Psoas muscle (tissue), 8 donors: ENCODE measurements around the gene UTP3. TPM values are rescaled to one million over a fixed set of nuclear protein-coding genes. Genes with fewer than 3 reads are reported as not detected.
"Not testable (repeated sequence)": the region's sequence is repeated elsewhere in the genome, so short reads cannot be mapped to it uniquely, and the experiment has no call there.

Source experiments
- ATAC-seq, 4 donors: fragments of 200-7000 bp; cut with Tn5 transposase; one replicate each; pipeline ENCODE4 v1.9.1; 2020; ENCODE audit warnings: moderate library complexity in 3 of 4, mild to moderate bottlenecking in 2 of 4
- DNase-seq, 2 donors: peaks; one replicate each; pipeline ENCODE4 v3.0.0-alpha.2; 2020
- H3K27ac ChIP-seq: fragments of 200-600 bp; one replicate; pipeline ENCODE4 v1.8.0; 2022
- H3K27me3 ChIP-seq, 3 donors: fragments of 200-600 bp in 1 of 3; one replicate each; pipeline versions ENCODE4 v1.6.1 to v1.8.0; 2013 to 2022; ENCODE audit warnings: low read length in 2 of 3, mild to moderate bottlenecking in 2 of 3, moderate library complexity in 1 of 3; ENCODE audit not compliant: insufficient read depth in 3 of 3
- H3K36me3 ChIP-seq, 2 donors: fragments of 200-600 bp in 1 of 2; one replicate each; pipeline versions ENCODE4 v1.6.1 to v1.8.0; 2013 to 2022; ENCODE audit warnings: low read depth in 1 of 2, mild to moderate bottlenecking in 1 of 2, moderate library complexity in 1 of 2; ENCODE audit not compliant: insufficient read depth in 1 of 2
- H3K4me1 ChIP-seq: fragments of 200-600 bp; one replicate; pipeline ENCODE4 v1.8.0; 2022
- H3K4me3 ChIP-seq: fragments of 200-600 bp; one replicate; pipeline ENCODE4 v1.8.0; 2022; ENCODE audit warnings: mild to moderate bottlenecking
- H3K9me3 ChIP-seq: fragments of 200-600 bp; one replicate; pipeline ENCODE4 v1.8.0; 2022
- WGBS, 3 donors: extraction: QIAGEN DNeasy Blood & Tissue Kit; methylation state at CpG; one replicate each; pipeline versions ENCODE4 v1.1.6 to v1.1.7; 2013; 5-methylcytosine and 5-hydroxymethylcytosine counted together
- intact Hi-C, 2 donors: fragments of 100-400 bp; cut with DNase I; formaldehyde crosslinking; loops; one replicate each; pipeline versions ENCODE4 v1.11.0 to v1.14.2; 2022
- long read RNA-seq, 2 donors: library from polyadenylated mRNA; unstranded; transcript quantifications; one replicate each; pipeline ENCODE4 v2.0.0, GENCODE V29; 2021
- polyA plus RNA-seq, 3 donors: library from polyadenylated mRNA; stranded (reverse); fragments of 200-250 nt; gene quantifications; one replicate each; pipeline ENCODE4 v1.2.3, GENCODE V29; 2013
- total RNA-seq, 4 donors: library from RNA; stranded (reverse); fragmentation: NEBNext Ultra II Directional in 2 of 4; extraction: Animal tissue kit (Norgen Biotek cat#: 25700) in 2 of 4; gene quantifications; one replicate each; pipeline versions ENCODE4 v1.2.1 to v1.2.4, GENCODE V29; 2021 to 2023
- TF ChIP-seq, protein P1 (sequence below): fragments of 200-600 bp; IDR thresholded peaks from one replicate; pipeline ENCODE4 v1.8.0; 2022; ENCODE audit warnings: antibody characterized with exemption
- donor health status: healthy with polysubstance abuse.
- donor health status: DM: no; HTN: no; CAD: no; lungs with moderate emphysema.
- donor health status: Bipolar disorder and iron deficiency.
- donor health status: healthy.
- donor health status: DM: yes; HTN: yes; CAD: no.
- donor health status: DM: no; HTN: no; CAD: no.
- donor health status: DM: no; HTN: no; CAD: no.
- donor health status: DM: yes; HTN: yes; CAD: no.

Gene UTP3, protein sequence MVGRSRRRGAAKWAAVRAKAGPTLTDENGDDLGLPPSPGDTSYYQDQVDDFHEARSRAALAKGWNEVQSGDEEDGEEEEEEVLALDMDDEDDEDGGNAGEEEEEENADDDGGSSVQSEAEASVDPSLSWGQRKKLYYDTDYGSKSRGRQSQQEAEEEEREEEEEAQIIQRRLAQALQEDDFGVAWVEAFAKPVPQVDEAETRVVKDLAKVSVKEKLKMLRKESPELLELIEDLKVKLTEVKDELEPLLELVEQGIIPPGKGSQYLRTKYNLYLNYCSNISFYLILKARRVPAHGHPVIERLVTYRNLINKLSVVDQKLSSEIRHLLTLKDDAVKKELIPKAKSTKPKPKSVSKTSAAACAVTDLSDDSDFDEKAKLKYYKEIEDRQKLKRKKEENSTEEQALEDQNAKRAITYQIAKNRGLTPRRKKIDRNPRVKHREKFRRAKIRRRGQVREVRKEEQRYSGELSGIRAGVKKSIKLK
- total RNA-seq (10 to 100 TPM; 13.1 to 22.6 (median 20.2) TPM), polyA plus RNA-seq (10 to 100 TPM; 13.0 to 32.5 (median 28.6) TPM)
- long read RNA-seq, donor 1, partial matches to known transcripts: 0 of 4 reads
- long read RNA-seq, donor 1, other reads (novel, unspliced or antisense): 0 of 4 reads
- long read RNA-seq, donor 2, transcript UTP3-201 (1 exons, 2,073 nt): major isoform, 10 of 10 reads
- long read RNA-seq, donor 2, partial matches to known transcripts: 0 of 10 reads
- long read RNA-seq, donor 2, other reads (novel, unspliced or antisense): 0 of 10 reads

DNA sequence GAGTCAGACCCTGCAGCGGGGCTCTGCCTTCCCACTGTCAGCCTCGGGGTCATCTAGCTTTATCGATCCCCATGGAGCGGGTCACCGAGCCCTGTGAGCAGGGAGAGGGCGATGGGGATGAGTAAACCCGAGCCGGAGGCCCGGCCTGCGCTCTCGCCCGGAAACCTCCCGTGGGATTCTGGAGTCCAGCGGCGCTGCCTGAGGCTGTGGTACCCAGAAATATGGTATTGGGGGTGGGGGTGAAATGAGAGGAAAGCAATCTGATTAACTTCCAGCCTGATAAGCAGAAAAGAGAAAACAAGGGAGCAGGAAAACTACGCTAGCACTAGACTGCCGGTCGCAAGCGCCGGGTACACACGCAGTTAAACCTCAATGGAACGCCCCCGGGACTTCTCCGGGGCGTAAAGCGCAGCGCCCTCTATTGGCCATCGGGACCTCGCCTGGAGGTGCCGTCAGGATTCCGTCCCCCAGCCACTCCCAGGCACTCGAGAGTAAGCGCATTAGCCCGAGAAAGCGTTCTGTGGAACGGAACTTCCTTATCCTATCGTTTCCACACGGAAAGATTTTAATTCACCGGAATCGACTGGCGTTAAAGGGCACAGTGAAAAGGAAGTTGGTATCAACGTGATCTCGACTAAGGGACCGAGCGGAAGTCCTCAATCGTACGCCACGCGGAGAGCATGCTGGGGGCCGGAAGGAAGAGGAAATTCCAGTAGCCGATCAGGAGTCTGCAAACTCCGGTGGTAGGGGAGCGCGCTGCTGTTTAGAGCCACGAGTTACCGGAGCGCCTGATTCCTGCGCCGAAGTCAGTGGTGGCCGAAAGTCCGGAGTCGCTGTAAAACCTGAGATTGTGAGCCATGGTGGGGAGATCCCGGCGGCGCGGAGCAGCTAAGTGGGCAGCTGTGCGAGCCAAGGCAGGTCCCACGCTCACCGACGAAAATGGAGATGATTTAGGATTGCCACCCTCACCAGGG lies at the start of gene UTP3:
UTP3 (plus strand) TSS at position 712 of the 974 bp plus-strand sequence; CDS start at position 858, 146 bp downstream.
- 0% methylated on average over 70 of the region's 70 CpGs for WGBS, 3 donors
- H3K27ac ChIP-seq: peak within 1 kb of the TSS; percentile 97
- TF ChIP-seq, protein P1, sequence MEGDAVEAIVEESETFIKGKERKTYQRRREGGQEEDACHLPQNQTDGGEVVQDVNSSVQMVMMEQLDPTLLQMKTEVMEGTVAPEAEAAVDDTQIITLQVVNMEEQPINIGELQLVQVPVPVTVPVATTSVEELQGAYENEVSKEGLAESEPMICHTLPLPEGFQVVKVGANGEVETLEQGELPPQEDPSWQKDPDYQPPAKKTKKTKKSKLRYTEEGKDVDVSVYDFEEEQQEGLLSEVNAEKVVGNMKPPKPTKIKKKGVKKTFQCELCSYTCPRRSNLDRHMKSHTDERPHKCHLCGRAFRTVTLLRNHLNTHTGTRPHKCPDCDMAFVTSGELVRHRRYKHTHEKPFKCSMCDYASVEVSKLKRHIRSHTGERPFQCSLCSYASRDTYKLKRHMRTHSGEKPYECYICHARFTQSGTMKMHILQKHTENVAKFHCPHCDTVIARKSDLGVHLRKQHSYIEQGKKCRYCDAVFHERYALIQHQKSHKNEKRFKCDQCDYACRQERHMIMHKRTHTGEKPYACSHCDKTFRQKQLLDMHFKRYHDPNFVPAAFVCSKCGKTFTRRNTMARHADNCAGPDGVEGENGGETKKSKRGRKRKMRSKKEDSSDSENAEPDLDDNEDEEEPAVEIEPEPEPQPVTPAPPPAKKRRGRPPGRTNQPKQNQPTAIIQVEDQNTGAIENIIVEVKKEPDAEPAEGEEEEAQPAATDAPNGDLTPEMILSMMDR: peak; percentile 96
- peaks cover 36% of the 10 kb centered on the region for H3K4me1 ChIP-seq
- peaks cover 0 to under 1% (median 0%) of the 10 kb centered on the region in 3 donors for H3K27me3 ChIP-seq
- DNase-seq (peak; percentile 93 to 98), ATAC-seq (peak; percentile 96 to 98 (median 97))
- intact Hi-C loops: loop anchor here (1.0 to 10.0 kb wide), 7 partner anchors 17 to 304 kb away; partner anchors contain the start of genes DCK (in 1 of the 2), GRSF1 (in 1 of the 2) and MOB1B (in 1 of the 2)
- H3K36me3 ChIP-seq: peaks cover 0 to 29% of the 10 kb centered on the region in 2 donors
- H3K4me3 ChIP-seq: peak within 1 kb of the TSS; percentile 92
- no peaks in the 10 kb centered on the region for H3K9me3 ChIP-seq

DNA sequence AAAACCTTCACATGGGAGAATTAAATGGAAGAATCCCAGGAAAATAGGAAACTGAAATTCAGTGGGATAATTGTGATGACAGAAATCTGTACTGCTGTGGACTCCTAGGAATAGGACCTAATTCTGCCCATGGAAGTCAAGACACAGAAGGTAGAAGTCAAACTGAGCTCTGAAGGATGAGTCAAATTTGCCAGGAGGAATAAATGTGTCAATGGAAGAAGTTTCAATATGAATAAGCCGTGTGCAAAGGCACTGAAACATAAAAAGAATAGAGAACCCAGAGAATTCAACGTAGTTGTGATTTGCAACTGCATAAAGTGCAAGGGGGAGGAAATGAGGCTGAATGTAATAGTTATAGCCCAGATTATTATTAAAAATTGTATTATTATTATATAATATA lies 48.1 kb upstream of the UTP3 start:
- H3K4me1 ChIP-seq: no peaks in the 10 kb centered on the region
- no peaks in the 10 kb centered on the region for H3K27me3 ChIP-seq
- peaks cover 28% of the 10 kb centered on the region for H3K9me3 ChIP-seq
- TF ChIP-seq, protein P1: no peak
- H3K27ac ChIP-seq: no peak overlapping the region
- ATAC-seq (no peak), DNase-seq (no peak)
- intact Hi-C loops: no loop called here
- 72 to 80% (median 80%) methylated on average over 2 of the region's 2 CpGs for WGBS, 3 donors
- peaks cover 0 to 3% of the 10 kb centered on the region in 2 donors for H3K36me3 ChIP-seq
- no peak overlapping the region for H3K4me3 ChIP-seq

DNA sequence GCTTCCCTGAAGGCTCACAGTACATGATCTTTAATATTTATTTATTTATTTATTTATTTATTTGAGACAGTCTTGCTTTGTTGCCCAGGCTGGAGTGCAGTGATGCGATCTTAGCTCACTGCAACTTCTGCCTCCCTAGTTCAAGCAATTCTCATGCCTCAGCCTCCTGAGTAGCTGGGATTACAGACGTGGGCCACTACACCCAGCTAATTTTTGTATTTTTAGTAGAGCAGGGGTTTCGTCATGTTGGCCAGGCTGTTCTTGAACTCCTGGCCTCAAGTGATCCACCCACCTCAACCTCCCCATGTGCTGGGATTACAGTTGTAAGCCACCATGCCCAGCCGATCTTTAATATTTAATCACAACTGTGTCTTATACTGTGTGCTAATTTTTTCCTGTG lies 37.6 kb upstream of the UTP3 start:
- H3K9me3 ChIP-seq, ATAC-seq, H3K27me3 ChIP-seq, H3K27ac ChIP-seq, H3K36me3 ChIP-seq, H3K4me3 ChIP-seq, H3K4me1 ChIP-seq, DNase-seq: not testable (repeated sequence)
- 82 to 88% (median 84%) methylated on average over 4 of the region's 4 CpGs for whole genome bisulfite sequencing, 3 donors
- intact Hi-C loops: loop anchor here in 1 of 2 donors (5.0 kb wide), 1 partner anchor 37 kb away; the partner anchor contains the start of gene UTP3

DNA sequence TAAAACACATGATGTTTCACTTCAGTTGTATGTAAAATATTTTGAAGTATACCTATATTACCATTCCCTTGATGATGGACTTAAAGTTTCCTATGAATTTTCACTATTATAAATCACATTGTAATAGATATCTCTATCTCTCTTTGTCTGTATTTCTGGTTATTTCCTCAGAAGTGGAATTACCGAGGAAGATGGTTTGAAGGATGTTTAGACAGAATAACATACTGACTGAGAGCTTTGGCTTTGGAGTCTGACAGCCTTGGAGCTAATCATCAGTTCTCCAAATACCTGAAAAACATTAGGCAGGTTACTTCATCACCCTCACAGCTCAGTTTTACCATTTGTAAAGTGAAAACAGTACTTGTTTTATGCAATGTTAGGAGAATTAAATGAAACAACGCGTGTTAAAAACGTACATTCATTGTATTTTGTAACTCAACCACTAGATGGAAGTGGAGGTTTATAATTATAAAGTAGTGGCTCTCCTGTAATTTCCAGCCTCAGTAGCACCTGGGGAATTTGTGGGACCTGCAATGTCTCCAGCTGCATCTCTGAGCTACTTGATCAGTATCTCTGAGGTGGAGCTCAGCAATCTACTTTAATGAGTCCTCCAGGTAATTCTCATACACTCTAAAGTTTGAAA lies 36.3 kb upstream of the UTP3 start:
- ATAC-seq (peak in 2 of 4 donors; percentile 58 to 82), DNase-seq (no peak)
- 5 to 10% (median 7%) methylated on average over 4 of the region's 4 CpGs for WGBS, 3 donors
- no peak overlapping the region for H3K27ac ChIP-seq
- no peaks in the 10 kb centered on the region for H3K4me1 ChIP-seq
- no peaks in the 10 kb centered on the region for H3K27me3 ChIP-seq
- no peak overlapping the region for H3K4me3 ChIP-seq
- H3K9me3 ChIP-seq: no peaks in the 10 kb centered on the region
- TF ChIP-seq, protein P1: peak; percentile 58
- intact Hi-C loops: loop anchor here in 1 of 2 donors (5.0 kb wide), 1 partner anchor 35 kb away; the partner anchor contains the start of gene UTP3
- no peaks in the 10 kb centered on the region for H3K36me3 ChIP-seq
